GM12891 (cell line): ENCODE measurements around the gene SLC39A13.

Experiments used
- PAX5 ChIP-seq: IDR thresholded peaks from 2 replicates; pipeline ENCODE4 v1.6.1; 2011; ENCODE audit warnings: low read length, moderate library complexity, mild to moderate bottlenecking; ENCODE audit not compliant: insufficient read depth, severe bottlenecking
- POLR2A ChIP-seq: IDR thresholded peaks from 2 replicates; pipeline ENCODE4 v1.6.1; 2011; ENCODE audit warnings: low read depth, low read length, control low read depth
- POLR2AphosphoS5 ChIP-seq: IDR thresholded peaks from 2 replicates; pipeline ENCODE4 v1.6.1; 2011; ENCODE audit warnings: low read depth, low read length, control low read depth

GRCh38 chr11:47406896-47407745 is 1.3 kb upstream of the SLC39A13 start:
- TF ChIP-seq POLR2A (no peak), POLR2AphosphoS5 (no peak), PAX5 (no peak)
